ENCODE data around the gene DNAJC18. TPM values are rescaled to one million over a fixed set of nuclear protein-coding genes. Genes with fewer than 3 reads are reported as not detected.
"Not testable (repeated sequence)": the region's sequence is repeated elsewhere in the genome, so short reads cannot be mapped to it uniquely, and the experiment has no call there.

DNAJC18 gene
- total RNA-seq, 1 donor from 2014 or later: 1.6 TPM

DNA sequence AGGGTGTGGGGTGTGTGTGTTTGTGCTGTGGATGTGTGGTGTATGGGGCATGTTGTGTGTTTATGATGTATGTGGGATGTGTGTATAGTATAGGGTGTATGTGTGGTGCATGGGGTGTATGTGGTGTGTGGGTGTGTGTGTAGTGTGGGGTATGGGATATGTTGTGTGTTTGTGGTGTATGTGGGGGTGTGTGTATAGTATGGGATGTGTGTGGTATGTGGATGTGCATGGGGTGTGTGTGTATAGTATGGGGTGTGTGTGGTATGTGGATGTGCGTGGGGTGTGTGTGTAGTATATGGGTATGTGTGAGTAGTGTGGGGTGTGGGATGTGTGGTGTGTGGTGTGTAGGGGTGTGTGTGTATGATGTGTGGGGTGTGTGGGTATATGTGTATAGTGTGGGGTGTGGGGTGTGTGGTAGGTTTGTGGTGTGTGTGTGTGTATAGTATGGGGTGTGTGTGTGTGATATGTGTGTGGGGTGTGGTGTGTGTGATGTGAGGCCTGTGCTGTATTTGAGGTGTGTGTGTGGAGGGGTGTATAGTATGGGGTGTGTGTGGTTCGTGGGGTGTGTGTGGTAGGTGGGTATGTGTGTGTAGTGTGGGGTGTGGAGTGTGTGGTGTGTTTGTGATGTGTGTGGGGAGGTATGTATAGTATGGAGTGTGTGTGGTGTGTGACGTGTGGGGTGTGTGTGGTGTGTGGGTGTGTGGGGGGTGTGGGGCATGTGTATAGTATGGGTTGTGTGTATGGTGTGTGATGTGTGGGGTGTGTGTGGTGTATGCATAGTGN, 12.7 kb upstream of the DNAJC18 start:
- no peak for FAIRE-seq

DNA sequence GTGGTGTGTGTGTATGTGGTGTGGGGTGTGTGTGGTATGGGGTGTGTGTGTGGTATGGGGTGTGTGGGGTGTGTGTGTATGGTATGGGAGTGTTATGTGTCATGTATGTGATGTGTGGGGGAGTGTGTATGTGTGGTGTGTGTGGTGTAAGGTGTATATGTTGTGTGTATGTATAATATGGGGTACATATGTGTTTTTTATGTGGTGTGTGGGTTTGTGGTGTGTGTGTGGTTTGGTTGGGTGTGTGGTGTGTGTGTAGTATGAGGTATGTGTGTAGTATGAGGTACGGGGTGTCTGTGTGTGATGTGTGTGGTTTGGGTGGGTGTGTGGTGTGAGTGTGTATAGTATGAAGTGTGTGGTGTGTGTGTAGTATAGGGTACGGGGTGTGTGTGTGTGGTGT, 11.9 kb upstream of the DNAJC18 start:
- FAIRE-seq (no peak), DNase-seq (ENCODE audit: low read depth) (no peak)
- Histone ChIP-seq H3K27me3 (ENCODE audit: control insufficient read depth, insufficient read depth, low read length) (no peaks in the 10 kb centered on the region), H3K36me3 (ENCODE audit: control insufficient read depth, insufficient read depth, low read length) (no peaks in the 10 kb centered on the region), H3K4me3 (ENCODE audit: low read depth, low read length) (no peak overlapping the region)
- TF ChIP-seq, protein P1, sequence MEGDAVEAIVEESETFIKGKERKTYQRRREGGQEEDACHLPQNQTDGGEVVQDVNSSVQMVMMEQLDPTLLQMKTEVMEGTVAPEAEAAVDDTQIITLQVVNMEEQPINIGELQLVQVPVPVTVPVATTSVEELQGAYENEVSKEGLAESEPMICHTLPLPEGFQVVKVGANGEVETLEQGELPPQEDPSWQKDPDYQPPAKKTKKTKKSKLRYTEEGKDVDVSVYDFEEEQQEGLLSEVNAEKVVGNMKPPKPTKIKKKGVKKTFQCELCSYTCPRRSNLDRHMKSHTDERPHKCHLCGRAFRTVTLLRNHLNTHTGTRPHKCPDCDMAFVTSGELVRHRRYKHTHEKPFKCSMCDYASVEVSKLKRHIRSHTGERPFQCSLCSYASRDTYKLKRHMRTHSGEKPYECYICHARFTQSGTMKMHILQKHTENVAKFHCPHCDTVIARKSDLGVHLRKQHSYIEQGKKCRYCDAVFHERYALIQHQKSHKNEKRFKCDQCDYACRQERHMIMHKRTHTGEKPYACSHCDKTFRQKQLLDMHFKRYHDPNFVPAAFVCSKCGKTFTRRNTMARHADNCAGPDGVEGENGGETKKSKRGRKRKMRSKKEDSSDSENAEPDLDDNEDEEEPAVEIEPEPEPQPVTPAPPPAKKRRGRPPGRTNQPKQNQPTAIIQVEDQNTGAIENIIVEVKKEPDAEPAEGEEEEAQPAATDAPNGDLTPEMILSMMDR (IDR thresholded peaks at IDR 0.05; ENCODE audit: insufficient read depth, low read length, severe bottlenecking): no peak

More for the DNA sequence above, 12.7 kb upstream of the DNAJC18 start:
- DNase-seq (ENCODE audit: low read depth): no peak
- TF ChIP-seq, protein P1 (IDR thresholded peaks at IDR 0.05; ENCODE audit: insufficient read depth, low read length, severe bottlenecking): no peak
- Histone ChIP-seq H3K4me3 (ENCODE audit: low read depth, low read length) (no peak overlapping the region), H3K27me3 (ENCODE audit: control insufficient read depth, insufficient read depth, low read length) (no peaks in the 10 kb centered on the region), H3K36me3 (ENCODE audit: control insufficient read depth, insufficient read depth, low read length) (no peaks in the 10 kb centered on the region)

DNA sequence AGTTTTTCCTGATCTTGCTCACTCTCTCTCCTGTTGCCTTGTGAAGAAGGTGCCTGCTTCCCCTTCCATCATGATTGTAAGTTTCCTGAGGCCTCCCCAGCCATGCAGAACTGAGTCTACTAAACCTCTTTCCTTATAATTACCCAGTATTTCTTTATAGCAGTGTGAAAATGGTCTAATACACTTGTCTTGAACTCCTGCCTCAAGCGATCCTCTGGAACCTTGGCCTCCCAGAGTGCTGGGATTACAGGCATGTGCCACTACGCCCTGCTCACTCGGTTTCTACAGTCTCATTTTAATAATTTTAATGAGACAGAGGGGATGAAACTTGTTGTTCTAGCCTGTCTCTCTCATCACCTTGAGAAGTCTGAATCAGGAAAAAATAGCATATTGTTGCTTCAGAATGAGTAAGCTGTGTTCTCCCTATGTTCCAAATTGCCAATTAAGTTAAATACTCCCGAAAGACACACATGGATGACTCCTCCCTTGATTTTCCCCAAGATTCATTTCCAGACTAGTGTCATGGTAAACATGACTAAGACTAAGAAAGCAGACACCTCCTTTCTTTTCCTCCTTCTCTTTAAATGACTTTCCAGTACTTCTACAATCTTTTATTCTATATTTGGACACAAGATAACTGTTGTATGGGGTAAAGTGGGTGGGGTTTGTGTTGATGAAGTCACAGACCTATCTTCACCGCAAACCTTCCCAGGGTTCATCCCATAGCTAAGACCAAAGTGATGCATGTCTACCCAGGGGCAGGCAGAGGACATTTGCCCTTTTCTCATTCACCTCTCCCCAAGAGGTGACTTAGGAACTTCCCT, 7.8 kb upstream of the DNAJC18 start:
- no peak for FAIRE-seq
- DNase-seq (ENCODE audit: low read depth): peak; percentile 96
- Histone ChIP-seq H3K36me3 (ENCODE audit: control insufficient read depth, insufficient read depth, low read length) (no peaks in the 10 kb centered on the region), H3K27me3 (ENCODE audit: control insufficient read depth, insufficient read depth, low read length) (no peaks in the 10 kb centered on the region), H3K4me3 (ENCODE audit: low read depth, low read length) (no peak overlapping the region)
- TF ChIP-seq, protein P1 (IDR thresholded peaks at IDR 0.05; ENCODE audit: insufficient read depth, low read length, severe bottlenecking): no peak

DNA sequence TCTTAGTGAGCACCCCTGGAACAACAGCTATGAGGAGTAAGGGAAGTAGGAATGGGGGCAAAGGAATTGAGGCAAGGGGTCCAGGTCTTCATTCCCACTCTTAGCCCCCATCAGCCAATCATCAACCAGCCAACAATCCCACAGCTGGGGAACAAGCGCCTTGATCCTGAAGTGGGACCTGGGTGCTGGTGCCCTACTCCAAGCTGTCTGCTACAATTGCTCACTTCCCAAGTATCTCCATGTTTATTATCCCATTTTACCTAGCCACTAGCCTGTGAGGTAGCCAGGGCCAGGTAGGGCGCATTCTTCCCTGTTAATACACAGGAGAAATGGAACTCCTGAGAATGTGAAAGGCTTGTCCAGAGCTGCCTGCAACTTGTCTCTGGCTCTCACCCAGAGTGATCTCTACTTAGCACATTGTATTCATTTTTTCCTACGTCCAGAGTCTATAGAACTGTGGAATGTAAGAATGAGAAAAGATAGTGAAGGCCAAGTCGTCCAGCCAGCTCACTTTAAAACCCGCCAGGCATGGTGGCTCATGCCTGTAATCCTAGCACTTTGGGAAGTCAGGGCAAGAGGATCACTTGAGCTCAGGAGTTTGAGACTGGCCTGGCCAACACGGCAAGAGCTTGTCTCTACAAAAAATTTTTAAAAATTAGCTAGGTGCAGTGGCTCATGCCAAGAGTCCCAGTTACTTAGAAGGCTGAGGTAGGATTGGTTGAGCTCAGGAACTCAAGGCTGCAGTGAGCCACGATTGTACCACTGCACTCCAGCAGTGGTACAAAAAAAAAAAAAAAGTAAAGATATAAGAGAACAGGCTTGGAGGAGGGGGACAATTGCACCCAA, 6.2 kb upstream of the DNAJC18 start:
- TF ChIP-seq, protein P1 (IDR thresholded peaks at IDR 0.05; ENCODE audit: insufficient read depth, low read length, severe bottlenecking): no peak
- no peaks in the 10 kb centered on the region for H3K27me3 ChIP-seq (ENCODE audit: control insufficient read depth, insufficient read depth, low read length)
- H3K4me3 ChIP-seq (ENCODE audit: low read depth, low read length): no peak overlapping the region
- H3K36me3 ChIP-seq (ENCODE audit: control insufficient read depth, insufficient read depth, low read length): no peaks in the 10 kb centered on the region
- DNase-seq (ENCODE audit: low read depth) (peak; percentile 97), FAIRE-seq (no peak)

DNA sequence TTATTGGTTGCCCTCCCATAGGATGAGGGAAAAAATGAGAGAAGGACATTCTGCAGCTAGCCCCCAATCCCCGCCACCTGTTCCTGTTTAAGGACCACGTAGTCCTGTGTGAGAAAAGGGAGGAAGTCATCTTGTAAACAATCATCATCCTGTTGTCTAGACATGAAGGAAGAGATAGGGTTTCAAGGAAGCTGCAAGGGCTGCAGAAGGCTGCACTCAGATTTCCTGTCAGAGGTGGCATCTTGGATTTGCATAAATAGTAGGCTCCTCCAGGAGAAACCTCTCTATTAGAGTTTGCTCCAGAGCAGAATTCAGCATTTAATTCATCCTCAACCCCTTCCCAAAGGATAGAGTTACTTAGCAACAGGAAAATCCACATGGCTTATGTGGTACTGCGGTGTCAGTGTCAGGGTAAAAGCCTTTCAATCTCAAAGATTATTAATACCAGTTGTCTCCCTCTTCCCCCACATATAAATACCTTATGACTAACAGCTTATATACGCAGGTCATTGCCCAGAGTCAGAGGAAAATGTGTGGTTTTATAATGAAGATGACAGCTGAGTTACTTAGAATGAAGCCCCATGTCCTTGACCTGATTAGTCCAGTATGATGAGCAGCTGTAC, 4.6 kb upstream of the DNAJC18 start:
- Histone ChIP-seq H3K27me3 (ENCODE audit: control insufficient read depth, insufficient read depth, low read length) (no peaks in the 10 kb centered on the region), H3K4me3 (ENCODE audit: low read depth, low read length) (no peak overlapping the region), H3K36me3 (ENCODE audit: control insufficient read depth, insufficient read depth, low read length) (no peaks in the 10 kb centered on the region)
- DNase-seq (ENCODE audit: low read depth): peak; percentile 76
- TF ChIP-seq, protein P1 (IDR thresholded peaks at IDR 0.05; ENCODE audit: insufficient read depth, low read length, severe bottlenecking): no peak
- FAIRE-seq: no peak

DNA sequence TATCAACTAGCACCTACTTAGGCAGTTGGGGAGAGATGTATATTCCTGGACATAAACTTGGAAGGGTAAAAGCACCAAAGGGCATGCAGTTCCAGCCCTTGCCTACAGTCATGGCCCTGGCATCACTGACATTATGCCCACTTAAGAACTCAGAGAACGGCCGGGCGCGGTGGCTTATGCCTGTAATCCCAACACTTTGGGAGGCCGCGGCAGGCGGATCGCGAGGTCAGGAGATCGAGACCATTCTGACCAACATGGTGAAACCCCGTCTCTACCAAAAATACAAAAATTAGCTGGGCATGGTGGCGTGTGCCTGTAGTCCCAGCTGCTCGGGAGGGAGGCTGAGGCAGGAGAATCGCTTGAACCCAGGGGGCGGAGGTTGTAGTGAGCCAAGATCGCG, 1.1 kb upstream of the DNAJC18 start:
- not testable (repeated sequence) for FAIRE-seq; DNase-seq (ENCODE audit: low read depth); H3K27me3 ChIP-seq (ENCODE audit: control insufficient read depth, insufficient read depth, low read length)

More for the DNA sequence above, 1.1 kb upstream of the DNAJC18 start:
- H3K36me3 ChIP-seq (ENCODE audit: control insufficient read depth, insufficient read depth, low read length); H3K4me3 ChIP-seq (ENCODE audit: low read depth, low read length): not testable (repeated sequence)

All from bronchial epithelial cell (primary cell).